H1 (cell line): ENCODE results near the gene GABRB2.

Experiments used
- BRCA1 ChIP-seq: IDR thresholded peaks from 2 replicates; pipeline ENCODE4 v1.6.1; 2012; ENCODE audit warnings: low read depth, low read length, improper control_type of control experiment
- CREB1 ChIP-seq: IDR thresholded peaks from 2 replicates; pipeline ENCODE4 v1.6.1; 2012; ENCODE audit warnings: inconsistent platforms
- EGR1 ChIP-seq: IDR thresholded peaks from 2 replicates; pipeline ENCODE4 v1.6.1; 2011; ENCODE audit warnings: low read depth, low read length, borderline replicate concordance
- EP300 ChIP-seq, 2 experiments: IDR thresholded peaks; 1 replicate in 1 of 2; 2 replicates in 1 of 2; pipeline ENCODE4 v1.6.1; 2011 to 2012; ENCODE audit warnings: low read depth in 2 of 2, low read length in 2 of 2, mild to moderate bottlenecking in 2 of 2, borderline replicate concordance in 1 of 2, inconsistent platforms in 1 of 2, moderate library complexity in 1 of 2
- EZH2 ChIP-seq: fragments of 200-600 bp; sonication (generic); IDR thresholded peaks from 2 replicates; pipeline ENCODE4 v1.7.1; 2012; ENCODE audit warnings: low read depth, mild to moderate bottlenecking, moderate library complexity, low read length, inconsistent platforms; ENCODE audit not compliant: severe bottlenecking
- POLR2A ChIP-seq, 2 experiments: IDR thresholded peaks; 1 replicate in 1 of 2; 2 replicates in 1 of 2; pipeline ENCODE4 v1.6.1; 2011; ENCODE audit warnings: low read depth in 2 of 2, low read length in 2 of 2, mild to moderate bottlenecking in 2 of 2; ENCODE audit errors: control extremely low read depth in 1 of 2
- POLR2AphosphoS5 ChIP-seq: IDR thresholded peaks from 2 replicates; pipeline ENCODE4 v1.6.1; 2011; ENCODE audit warnings: low read depth, low read length
- RNF2 ChIP-seq: fragments of 200-900, 300-1000 bp; sonication (generic); IDR thresholded peaks from 2 replicates; pipeline ENCODE4 v1.7.1; 2016; ENCODE audit warnings: borderline replicate concordance, low read depth, mild to moderate bottlenecking, antibody characterized with exemption, low read length; ENCODE audit not compliant: poor library complexity, severe bottlenecking; ENCODE audit errors: missing control alignments
- TF ChIP-seq, protein P1 (sequence below): IDR thresholded peaks from 2 replicates; pipeline ENCODE4 v1.6.1; 2012; ENCODE audit warnings: inconsistent platforms
- TF ChIP-seq, protein P2 (sequence below), 3 experiments: IDR thresholded peaks; 1 replicate in 2 of 3; 2 replicates in 1 of 3; pipeline versions ENCODE4 v1.5.1 to v1.6.1; 2011; ENCODE audit warnings: low read length in 3 of 3, mild to moderate bottlenecking in 3 of 3, inconsistent platforms in 2 of 3, low read depth in 1 of 3, moderate library complexity in 1 of 3; ENCODE audit not compliant: insufficient read depth in 1 of 3; ENCODE audit errors: control extremely low read depth in 1 of 3

DNA sequence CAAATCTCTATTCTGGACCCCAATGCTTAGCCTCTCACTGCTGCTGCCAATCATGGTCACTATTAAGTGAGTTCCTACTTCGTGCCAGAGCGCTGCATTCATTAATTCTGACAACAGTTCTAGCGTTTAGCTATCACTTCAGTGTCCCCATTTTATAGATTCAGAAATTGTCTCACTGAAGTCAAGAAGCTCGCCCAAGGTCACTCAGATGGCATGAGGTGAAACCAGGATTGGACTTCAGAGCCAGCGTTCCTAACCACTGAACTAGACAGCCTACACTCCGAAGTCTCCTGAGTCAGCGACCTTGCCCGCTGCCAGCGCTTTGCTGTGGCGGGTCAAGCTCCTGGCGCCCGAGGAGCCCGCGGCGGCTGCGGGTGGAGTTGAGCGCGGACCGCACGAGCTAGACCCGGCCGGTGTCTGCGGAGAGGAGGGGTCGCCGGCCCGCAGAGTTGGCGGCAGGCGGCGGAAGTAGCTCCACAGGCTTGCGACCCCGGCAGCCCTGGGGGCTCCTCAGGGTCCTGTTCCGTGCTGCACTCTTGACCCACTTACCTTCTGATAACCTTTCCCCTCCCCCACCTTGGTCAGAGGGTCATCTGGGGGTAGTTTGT, 2.1 kb upstream of the GABRB2 start:
- TF ChIP-seq POLR2A (IDR thresholded peaks at IDR 0.05; ENCODE audit: control extremely low read depth in 1 of 2, low read depth in 2 of 2, low read length in 2 of 2) (no peak), BRCA1 (no peak), EZH2 (peak; percentile 64), EGR1 (no peak), EP300 (IDR thresholded peaks at IDR 0.05; ENCODE audit: borderline replicate concordance in 1 of 2, low read depth in 2 of 2, low read length in 2 of 2) (no peak), RNF2 (no peak), POLR2AphosphoS5 (no peak), CREB1 (no peak)
- TF ChIP-seq, protein P1, sequence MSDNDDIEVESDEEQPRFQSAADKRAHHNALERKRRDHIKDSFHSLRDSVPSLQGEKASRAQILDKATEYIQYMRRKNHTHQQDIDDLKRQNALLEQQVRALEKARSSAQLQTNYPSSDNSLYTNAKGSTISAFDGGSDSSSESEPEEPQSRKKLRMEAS = no peak
- TF ChIP-seq, protein P2, sequence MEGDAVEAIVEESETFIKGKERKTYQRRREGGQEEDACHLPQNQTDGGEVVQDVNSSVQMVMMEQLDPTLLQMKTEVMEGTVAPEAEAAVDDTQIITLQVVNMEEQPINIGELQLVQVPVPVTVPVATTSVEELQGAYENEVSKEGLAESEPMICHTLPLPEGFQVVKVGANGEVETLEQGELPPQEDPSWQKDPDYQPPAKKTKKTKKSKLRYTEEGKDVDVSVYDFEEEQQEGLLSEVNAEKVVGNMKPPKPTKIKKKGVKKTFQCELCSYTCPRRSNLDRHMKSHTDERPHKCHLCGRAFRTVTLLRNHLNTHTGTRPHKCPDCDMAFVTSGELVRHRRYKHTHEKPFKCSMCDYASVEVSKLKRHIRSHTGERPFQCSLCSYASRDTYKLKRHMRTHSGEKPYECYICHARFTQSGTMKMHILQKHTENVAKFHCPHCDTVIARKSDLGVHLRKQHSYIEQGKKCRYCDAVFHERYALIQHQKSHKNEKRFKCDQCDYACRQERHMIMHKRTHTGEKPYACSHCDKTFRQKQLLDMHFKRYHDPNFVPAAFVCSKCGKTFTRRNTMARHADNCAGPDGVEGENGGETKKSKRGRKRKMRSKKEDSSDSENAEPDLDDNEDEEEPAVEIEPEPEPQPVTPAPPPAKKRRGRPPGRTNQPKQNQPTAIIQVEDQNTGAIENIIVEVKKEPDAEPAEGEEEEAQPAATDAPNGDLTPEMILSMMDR (IDR thresholded peaks at IDR 0.05; ENCODE audit: control extremely low read depth in 1 of 3, insufficient read depth in 1 of 3, low read depth in 1 of 3, low read length in 3 of 3) = no peak
